ENCODE data around the gene NFE2L1. TPM values are rescaled to one million over a fixed set of nuclear protein-coding genes. Genes with fewer than 3 reads are reported as not detected.

NFE2L1 gene
- polyA plus RNA-seq, 1 experiment = 251 TPM

GRCh38 chr17:48044851-48045250 lies 3.3 kb upstream of the NFE2L1 start:
- ChIA-PET CTCF (interaction anchor here (0.7 kb wide), 1 partner anchor 35 kb away, joined by 9 read pairs; no protein-coding TSS in a partner anchor), POLR2A (no interaction called here)
- Histone ChIP-seq H3K27ac (ENCODE audit: low read depth, low read length) (no peak overlapping the region), H3K4me3 (ENCODE audit: low read depth, low read length) (no peak overlapping the region), H3K27me3 (ENCODE audit: control insufficient read depth, insufficient read depth, low read length) (no peaks in the 10 kb centered on the region), H3K9me3 (ENCODE audit: control insufficient read depth, insufficient read depth, low read length) (no peaks in the 10 kb centered on the region; the same call in 1 of the 2 replicates)
- TF ChIP-seq CTCF (IDR thresholded peaks at IDR 0.05; ENCODE audit: low read depth, low read length) = no peak
- no peak for DNase-seq (ENCODE audit: low read depth, low spot score)

GRCh38 chr17:48045316-48046001 lies 2.7 kb upstream of the NFE2L1 start:
- Histone ChIP-seq H3K9me3 (ENCODE audit: control insufficient read depth, insufficient read depth, low read length) (no peaks in the 10 kb centered on the region; the same call in 1 of the 2 replicates), H3K27ac (ENCODE audit: low read depth, low read length) (no peak overlapping the region), H3K4me3 (ENCODE audit: low read depth, low read length) (no peak overlapping the region), H3K27me3 (ENCODE audit: control insufficient read depth, insufficient read depth, low read length) (no peaks in the 10 kb centered on the region)
- DNase-seq (ENCODE audit: low read depth, low spot score) = no peak
- ChIA-PET CTCF (interaction anchor here (1.0 kb wide), 1 partner anchor 19 kb away, joined by 4 read pairs; no protein-coding TSS in a partner anchor), POLR2A (no interaction called here)
- TF ChIP-seq CTCF (IDR thresholded peaks at IDR 0.05; ENCODE audit: low read depth, low read length) = no peak

GRCh38 chr17:48046296-48046695 lies 1.9 kb upstream of the NFE2L1 start:
- TF ChIP-seq CTCF (IDR thresholded peaks at IDR 0.05; ENCODE audit: low read depth, low read length) = no peak
- no peaks in the 10 kb centered on the region for H3K27me3 ChIP-seq (ENCODE audit: control insufficient read depth, insufficient read depth, low read length)
- no peak overlapping the region for H3K27ac ChIP-seq (ENCODE audit: low read depth, low read length)
- ChIA-PET CTCF (interaction anchor here (1.0 kb wide), 1 partner anchor 20 kb away, joined by 4 read pairs; no protein-coding TSS in a partner anchor), POLR2A (no interaction called here)
- H3K4me3 ChIP-seq (ENCODE audit: low read depth, low read length) = no peak overlapping the region; the same call in 1 of the 2 replicates
- DNase-seq (ENCODE audit: low read depth, low spot score) = no peak
- H3K9me3 ChIP-seq (ENCODE audit: control insufficient read depth, insufficient read depth, low read length) = no peaks in the 10 kb centered on the region; the same call in 1 of the 2 replicates

GRCh38 chr17:48047113-48047740 lies 932 bp upstream of the NFE2L1 start:
- Histone ChIP-seq H3K27me3 (ENCODE audit: control insufficient read depth, insufficient read depth, low read length) (no peaks in the 10 kb centered on the region), H3K4me3 (ENCODE audit: low read depth, low read length) (peak overlapping the region; percentile 94), H3K27ac (ENCODE audit: low read depth, low read length) (peak overlapping the region; percentile 98), H3K9me3 (ENCODE audit: control insufficient read depth, insufficient read depth, low read length) (no peaks in the 10 kb centered on the region; the same call in 1 of the 2 replicates)
- ChIA-PET POLR2A (interaction anchor here (0.7 to 2.8 kb wide), 10 partner anchors 11 to 152 kb away, joined by 3 to 22 read pairs (median 7); partner anchors contain the start of gene CBX1), CTCF (interaction anchor here (0.6 to 4.6 kb wide), 4 partner anchors 11 to 33 kb away, joined by 5 to 33 read pairs (median 10); no protein-coding TSS in a partner anchor)
- TF ChIP-seq CTCF (IDR thresholded peaks at IDR 0.05; ENCODE audit: low read depth, low read length) = no peak
- DNase-seq (ENCODE audit: low read depth, low spot score) = no peak

Data from AG04450 (cell line).